HCT116 (cell line): ENCODE data around the gene HGFAC. TPM values are rescaled to one million over a fixed set of nuclear protein-coding genes. Genes with fewer than 3 reads are reported as not detected.

Experiments
- ATAC-seq: fragments of 200-7000 bp; cut with Tn5 transposase; 2 replicates; pipeline ENCODE4 v1.9.1; 2020; ENCODE audit warnings: mild to moderate bottlenecking, moderate library complexity
- BruUV-seq: library from RNA; stranded (reverse); fragments of 400-500 nt; replicated peaks from 2 replicates; lab custom pipeline; 2021; lab: Mats Ljungman, UMichigan
- CTCF ChIA-PET: fragments of 300-600 bp; sonication (Branson Sonifier 250); formaldehyde crosslinking; loops from one replicate; lab custom pipeline; 2021; ENCODE audit warnings: antibody characterized with exemption; lab: Charles Lee
- POLR2A ChIA-PET: fragments of 300-600, 350-600 bp; sonication (Branson Sonifier 250); formaldehyde crosslinking; loops from one replicate; lab custom pipeline; 2021; ENCODE audit warnings: antibody characterized with exemption; lab: Charles Lee
- RAD21 ChIA-PET, 2 experiments: fragments of 300-600 bp; sonication (Branson Sonifier 250); formaldehyde crosslinking; loops; one replicate each; lab custom pipeline; 2023; ENCODE audit warnings: low total read pairs in 2 of 2; ENCODE audit not compliant: uncharacterized antibody in 2 of 2, unreplicated experiment in 2 of 2, low non-redundant PET in 1 of 2; lab: Charles Lee
- DNase-seq: peaks from one replicate; pipeline ENCODE4 v3.0.0-alpha.2; 2010; ENCODE audit warnings: low read depth, low spot score
- H2AFZ ChIP-seq: fragments of 200-600 bp; shearing (Covaris generic), sonication (generic); 2 replicates; pipeline ENCODE4 v1.6.1; 2017; ENCODE audit warnings: low read depth, mixed run types, mixed read lengths, antibody characterized with exemption, low read length; ENCODE audit not compliant: poor library complexity, severe bottlenecking
- H3K27ac ChIP-seq: 2 replicates; pipeline ENCODE4 v1.5.1; 2012; ENCODE audit warnings: low read depth, low read length
- H3K27me3 ChIP-seq: fragments of 200-600 bp; sonication (generic); 2 replicates; pipeline ENCODE4 v1.6.1; 2016; ENCODE audit warnings: mixed run types, low read length, mixed read lengths; ENCODE audit not compliant: insufficient read depth
- H3K36me3 ChIP-seq, 2 experiments: fragments of 200-500 bp in 1 of 2; fragments of 200-600 bp in 1 of 2; sonication (Bioruptor generic) in 1 of 2; sonication (generic) in 1 of 2; 2 replicates each; pipeline versions ENCODE4 v1.5.1 to v1.6.1; 2014 to 2016; ENCODE audit warnings: low read length in 2 of 2, inconsistent platforms in 1 of 2, mixed read lengths in 1 of 2, mixed run types in 1 of 2; ENCODE audit not compliant: insufficient read depth in 2 of 2, control insufficient read depth in 1 of 2
- H3K4me1 ChIP-seq, 2 experiments: fragments of 200-600 bp in 1 of 2; sonication (generic) in 1 of 2; 2 replicates each; pipeline versions ENCODE4 v1.5.1 to v1.6.1; 2012 to 2017; ENCODE audit warnings: low read length in 2 of 2, inconsistent platforms in 1 of 2, mild to moderate bottlenecking in 1 of 2, mixed read lengths in 1 of 2, mixed run types in 1 of 2, moderate library complexity in 1 of 2; ENCODE audit not compliant: insufficient read depth in 2 of 2, control insufficient read depth in 1 of 2
- H3K4me2 ChIP-seq: fragments of 200-600 bp; sonication (generic); 2 replicates; pipeline ENCODE4 v1.6.1; 2017; ENCODE audit warnings: mixed run types, low read length, mixed read lengths
- H3K4me3 ChIP-seq, 2 experiments: fragments of 200-600 bp in 1 of 2; sonication (generic) in 1 of 2; replicated peaks in 1 of 2; 2 replicates each; pipeline ENCODE4 v1.5.1; 2011 to 2016; ENCODE audit warnings: low read length in 2 of 2, control low read depth in 1 of 2, low read depth in 1 of 2, mild to moderate bottlenecking in 1 of 2, mixed read lengths in 1 of 2, mixed run types in 1 of 2
- H3K79me2 ChIP-seq: fragments of 200-600 bp; sonication (generic); 2 replicates; pipeline ENCODE4 v1.6.1; 2017; ENCODE audit warnings: mild to moderate bottlenecking, mixed run types, low read length, moderate library complexity, mixed read lengths; ENCODE audit not compliant: insufficient read depth
- H3K9ac ChIP-seq: fragments of 200-600 bp; sonication (generic); 2 replicates; pipeline ENCODE4 v1.6.1; 2016; ENCODE audit warnings: low read length, mixed read lengths
- H3K9me2 ChIP-seq: fragments of 200-600 bp; sonication (generic), shearing (Covaris generic); 2 replicates; pipeline ENCODE4 v1.6.1; 2017; ENCODE audit warnings: mixed run types, mild to moderate bottlenecking, moderate library complexity; ENCODE audit not compliant: insufficient read depth
- H3K9me3 ChIP-seq, 2 experiments: fragments of 200-500 bp in 1 of 2; fragments of 200-600 bp in 1 of 2; sonication (Bioruptor generic) in 1 of 2; sonication (generic) in 1 of 2; 2 replicates each; pipeline ENCODE4 v1.6.1; 2014 to 2017; ENCODE audit warnings: low read length in 2 of 2, mixed read lengths in 2 of 2, inconsistent platforms in 1 of 2, low read depth in 1 of 2, mild to moderate bottlenecking in 1 of 2, mixed run types in 1 of 2, moderate library complexity in 1 of 2; ENCODE audit not compliant: control insufficient read depth in 1 of 2, insufficient read depth in 1 of 2
- H4K20me1 ChIP-seq: fragments of 200-600 bp; sonication (generic), shearing (Covaris generic); 2 replicates; pipeline ENCODE4 v1.6.1; 2017; ENCODE audit warnings: mixed run types, mild to moderate bottlenecking, moderate library complexity; ENCODE audit not compliant: insufficient read depth
- CBX3 ChIP-seq: IDR thresholded peaks from 2 replicates; pipeline ENCODE4 v1.6.1; 2012; ENCODE audit warnings: low read depth
- CEBPB ChIP-seq: IDR thresholded peaks from 2 replicates; pipeline ENCODE4 v1.6.1; 2012; ENCODE audit warnings: low read depth
- EGR1 ChIP-seq: IDR thresholded peaks from 2 replicates; pipeline ENCODE4 v1.6.1; 2012; ENCODE audit warnings: low read depth
- ELF1 ChIP-seq: IDR thresholded peaks from 2 replicates; pipeline ENCODE4 v1.6.1; 2012; ENCODE audit warnings: low read depth, borderline replicate concordance
- FOSL1 ChIP-seq: IDR thresholded peaks from 2 replicates; pipeline ENCODE4 v1.6.1; 2012; ENCODE audit warnings: low read depth
- JUND ChIP-seq: IDR thresholded peaks from 2 replicates; pipeline ENCODE4 v1.6.1; 2012
- RAD21 ChIP-seq: IDR thresholded peaks from 2 replicates; pipeline ENCODE4 v1.6.1; 2012; ENCODE audit warnings: low read depth, mild to moderate bottlenecking
- SP1 ChIP-seq: IDR thresholded peaks from 2 replicates; pipeline ENCODE4 v1.6.1; 2012; ENCODE audit warnings: low read depth
- YY1 ChIP-seq: IDR thresholded peaks from 2 replicates; pipeline ENCODE4 v1.6.1; 2011; ENCODE audit warnings: low read length, low read depth, moderate library complexity, mild to moderate bottlenecking; ENCODE audit not compliant: insufficient replicate concordance; ENCODE audit errors: extremely low read depth
- ZFX ChIP-seq: fragments of 450-650 bp; IDR thresholded peaks from 2 replicates; pipeline ENCODE4 v1.6.1; 2017
- ZNF274 ChIP-seq: fragments of 200-500 bp; sonication (Bioruptor generic); IDR thresholded peaks from 2 replicates; pipeline ENCODE4 v1.6.1; 2014; ENCODE audit warnings: mild to moderate bottlenecking, low read depth, low read length, inconsistent platforms
- intact Hi-C: fragments of 100-400 bp; cut with micrococcal nuclease; formaldehyde crosslinking; loops from 2 replicates; pipeline ENCODE4 v1.10.0; 2022
- total RNA-seq: library from RNA; stranded (reverse); gene quantifications from one replicate; pipeline ENCODE4 v1.2.1, GENCODE V29; 2021; ENCODE audit not compliant: unreplicated experiment
- TF ChIP-seq, protein P1 (sequence below), 3 experiments: fragments of 200-600 bp in 1 of 3; sonication (generic) in 1 of 3; IDR thresholded peaks in 2 of 3; conservative IDR thresholded peaks in 1 of 3; 2 replicates each; pipeline ENCODE4 v1.5.1; 2012 to 2017; ENCODE audit warnings: low read depth in 2 of 3, low read length in 2 of 3, antibody characterized with exemption in 1 of 3, borderline replicate concordance in 1 of 3, control low read depth in 1 of 3, mild to moderate bottlenecking in 1 of 3, mixed read lengths in 1 of 3, mixed run types in 1 of 3, moderate library complexity in 1 of 3; ENCODE audit not compliant: insufficient read depth in 1 of 3
- TF ChIP-seq, protein P2 (sequence below): IDR thresholded peaks from 2 replicates; pipeline ENCODE4 v1.6.1; 2012; ENCODE audit warnings: low read depth
- TF ChIP-seq, protein P3 (sequence below): IDR thresholded peaks from 2 replicates; pipeline ENCODE4 v1.6.1; 2011; ENCODE audit warnings: mild to moderate bottlenecking, low read length, moderate library complexity; ENCODE audit not compliant: insufficient replicate concordance; ENCODE audit errors: extremely low read depth

Gene HGFAC
- total RNA-seq, 1 experiment from 2014 or later = 1.1 TPM

DNA sequence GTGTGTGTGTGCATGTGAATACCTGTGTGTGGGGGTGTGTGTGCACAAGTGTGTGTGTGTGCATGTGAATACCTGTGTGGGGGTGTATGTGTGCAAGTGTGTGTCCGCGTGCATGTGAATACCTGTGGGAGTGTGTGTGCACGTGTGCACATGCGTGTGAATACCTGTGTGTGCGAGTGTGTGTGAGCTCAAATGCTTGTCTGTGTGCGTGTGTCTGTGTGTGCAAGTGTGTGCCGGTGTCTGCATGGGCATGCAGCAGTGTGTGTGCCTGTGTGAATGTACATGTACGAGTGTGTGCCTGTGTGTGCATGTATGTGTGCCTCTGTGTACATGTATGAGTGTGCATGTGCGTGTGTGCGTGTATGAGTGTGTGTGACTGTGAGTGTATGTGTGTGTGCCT, 26.4 kb downstream of the HGFAC start:
- BruUV-seq = no TSS peak
- ATAC-seq = no peak
- peaks cover 0 to 4% of the 10 kb centered on the region in 2 experiments; a peak in 1 of 4 replicates for H3K4me1 ChIP-seq
- H3K9ac ChIP-seq = no peak overlapping the region
- H3K9me2 ChIP-seq = no peaks in the 10 kb centered on the region
- no peak overlapping the region for H3K4me2 ChIP-seq
- H3K36me3 ChIP-seq = no peaks in the 10 kb centered on the region
- POLR2A ChIA-PET = no interaction called here
- no peaks in the 10 kb centered on the region for H3K27me3 ChIP-seq
- no peak overlapping the region for H2AFZ ChIP-seq
- TF ChIP-seq, protein P1, sequence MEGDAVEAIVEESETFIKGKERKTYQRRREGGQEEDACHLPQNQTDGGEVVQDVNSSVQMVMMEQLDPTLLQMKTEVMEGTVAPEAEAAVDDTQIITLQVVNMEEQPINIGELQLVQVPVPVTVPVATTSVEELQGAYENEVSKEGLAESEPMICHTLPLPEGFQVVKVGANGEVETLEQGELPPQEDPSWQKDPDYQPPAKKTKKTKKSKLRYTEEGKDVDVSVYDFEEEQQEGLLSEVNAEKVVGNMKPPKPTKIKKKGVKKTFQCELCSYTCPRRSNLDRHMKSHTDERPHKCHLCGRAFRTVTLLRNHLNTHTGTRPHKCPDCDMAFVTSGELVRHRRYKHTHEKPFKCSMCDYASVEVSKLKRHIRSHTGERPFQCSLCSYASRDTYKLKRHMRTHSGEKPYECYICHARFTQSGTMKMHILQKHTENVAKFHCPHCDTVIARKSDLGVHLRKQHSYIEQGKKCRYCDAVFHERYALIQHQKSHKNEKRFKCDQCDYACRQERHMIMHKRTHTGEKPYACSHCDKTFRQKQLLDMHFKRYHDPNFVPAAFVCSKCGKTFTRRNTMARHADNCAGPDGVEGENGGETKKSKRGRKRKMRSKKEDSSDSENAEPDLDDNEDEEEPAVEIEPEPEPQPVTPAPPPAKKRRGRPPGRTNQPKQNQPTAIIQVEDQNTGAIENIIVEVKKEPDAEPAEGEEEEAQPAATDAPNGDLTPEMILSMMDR (IDR thresholded peaks at IDR 0.05 in 2 of 3, conservative IDR thresholded peaks at IDR 0.05 in 1 of 3; ENCODE audit: borderline replicate concordance in 1 of 3, insufficient read depth in 1 of 3, low read depth in 2 of 3, low read length in 2 of 3) = no peak
- TF ChIP-seq RAD21 = no peak
- H3K4me3 ChIP-seq = no peak overlapping the region
- intact Hi-C loops = no loop called here
- H3K9me3 ChIP-seq = peaks cover 0 to 5% of the 10 kb centered on the region in 2 experiments; a peak in 1 of 4 replicates
- no peaks in the 10 kb centered on the region for H3K79me2 ChIP-seq
- H3K27ac ChIP-seq = no peak overlapping the region
- RAD21 ChIA-PET = no interaction called here
- CTCF ChIA-PET = no interaction called here
- DNase-seq = no peak
- no peaks in the 10 kb centered on the region for H4K20me1 ChIP-seq

DNA sequence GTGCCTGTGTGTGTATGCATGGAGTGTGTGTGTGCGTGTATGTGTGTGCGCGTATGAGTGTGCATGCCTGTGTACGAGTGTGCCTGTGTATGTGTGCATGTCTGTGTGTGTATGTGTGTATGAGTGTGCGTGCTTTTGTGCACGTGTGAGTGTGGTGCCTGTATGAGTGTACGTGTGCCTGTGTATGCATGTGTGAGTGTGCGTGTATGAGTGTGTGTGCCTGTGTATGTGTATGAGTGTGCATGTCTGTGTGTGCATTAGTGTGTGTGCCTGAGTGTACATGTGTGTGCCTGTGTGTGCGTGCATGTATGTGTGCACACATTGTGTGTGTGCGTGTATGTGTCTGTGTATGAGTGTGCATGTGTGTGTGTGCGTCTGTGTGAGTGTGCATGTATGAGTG, 27.0 kb downstream of the HGFAC start:
- CTCF ChIA-PET = no interaction called here
- DNase-seq = no peak
- BruUV-seq = no TSS peak
- no peak for TF ChIP-seq ZFX
- TF ChIP-seq JUND = no peak
- TF ChIP-seq, protein P2, sequence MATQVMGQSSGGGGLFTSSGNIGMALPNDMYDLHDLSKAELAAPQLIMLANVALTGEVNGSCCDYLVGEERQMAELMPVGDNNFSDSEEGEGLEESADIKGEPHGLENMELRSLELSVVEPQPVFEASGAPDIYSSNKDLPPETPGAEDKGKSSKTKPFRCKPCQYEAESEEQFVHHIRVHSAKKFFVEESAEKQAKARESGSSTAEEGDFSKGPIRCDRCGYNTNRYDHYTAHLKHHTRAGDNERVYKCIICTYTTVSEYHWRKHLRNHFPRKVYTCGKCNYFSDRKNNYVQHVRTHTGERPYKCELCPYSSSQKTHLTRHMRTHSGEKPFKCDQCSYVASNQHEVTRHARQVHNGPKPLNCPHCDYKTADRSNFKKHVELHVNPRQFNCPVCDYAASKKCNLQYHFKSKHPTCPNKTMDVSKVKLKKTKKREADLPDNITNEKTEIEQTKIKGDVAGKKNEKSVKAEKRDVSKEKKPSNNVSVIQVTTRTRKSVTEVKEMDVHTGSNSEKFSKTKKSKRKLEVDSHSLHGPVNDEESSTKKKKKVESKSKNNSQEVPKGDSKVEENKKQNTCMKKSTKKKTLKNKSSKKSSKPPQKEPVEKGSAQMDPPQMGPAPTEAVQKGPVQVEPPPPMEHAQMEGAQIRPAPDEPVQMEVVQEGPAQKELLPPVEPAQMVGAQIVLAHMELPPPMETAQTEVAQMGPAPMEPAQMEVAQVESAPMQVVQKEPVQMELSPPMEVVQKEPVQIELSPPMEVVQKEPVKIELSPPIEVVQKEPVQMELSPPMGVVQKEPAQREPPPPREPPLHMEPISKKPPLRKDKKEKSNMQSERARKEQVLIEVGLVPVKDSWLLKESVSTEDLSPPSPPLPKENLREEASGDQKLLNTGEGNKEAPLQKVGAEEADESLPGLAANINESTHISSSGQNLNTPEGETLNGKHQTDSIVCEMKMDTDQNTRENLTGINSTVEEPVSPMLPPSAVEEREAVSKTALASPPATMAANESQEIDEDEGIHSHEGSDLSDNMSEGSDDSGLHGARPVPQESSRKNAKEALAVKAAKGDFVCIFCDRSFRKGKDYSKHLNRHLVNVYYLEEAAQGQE = no peak
- no peak for TF ChIP-seq ELF1
- TF ChIP-seq, protein P3, sequence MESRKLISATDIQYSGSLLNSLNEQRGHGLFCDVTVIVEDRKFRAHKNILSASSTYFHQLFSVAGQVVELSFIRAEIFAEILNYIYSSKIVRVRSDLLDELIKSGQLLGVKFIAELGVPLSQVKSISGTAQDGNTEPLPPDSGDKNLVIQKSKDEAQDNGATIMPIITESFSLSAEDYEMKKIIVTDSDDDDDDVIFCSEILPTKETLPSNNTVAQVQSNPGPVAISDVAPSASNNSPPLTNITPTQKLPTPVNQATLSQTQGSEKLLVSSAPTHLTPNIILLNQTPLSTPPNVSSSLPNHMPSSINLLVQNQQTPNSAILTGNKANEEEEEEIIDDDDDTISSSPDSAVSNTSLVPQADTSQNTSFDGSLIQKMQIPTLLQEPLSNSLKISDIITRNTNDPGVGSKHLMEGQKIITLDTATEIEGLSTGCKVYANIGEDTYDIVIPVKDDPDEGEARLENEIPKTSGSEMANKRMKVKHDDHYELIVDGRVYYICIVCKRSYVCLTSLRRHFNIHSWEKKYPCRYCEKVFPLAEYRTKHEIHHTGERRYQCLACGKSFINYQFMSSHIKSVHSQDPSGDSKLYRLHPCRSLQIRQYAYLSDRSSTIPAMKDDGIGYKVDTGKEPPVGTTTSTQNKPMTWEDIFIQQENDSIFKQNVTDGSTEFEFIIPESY = no peak
- TF ChIP-seq ZNF274 = no peak
- TF ChIP-seq FOSL1 = no peak
- TF ChIP-seq CEBPB = no peak
- no peak for TF ChIP-seq YY1
- no peak for TF ChIP-seq CBX3
- TF ChIP-seq EGR1 = no peak
- TF ChIP-seq SP1 = no peak

More for the DNA sequence above, 27.0 kb downstream of the HGFAC start:
- Histone ChIP-seq H3K9me2 (no peaks in the 10 kb centered on the region), H3K27me3 (no peaks in the 10 kb centered on the region), H3K9me3 (peaks cover 0 to 5% of the 10 kb centered on the region in 2 experiments; a peak in 1 of 4 replicates), H3K4me1 (no peaks in the 10 kb centered on the region), H3K36me3 (no peaks in the 10 kb centered on the region), H3K4me2 (no peak overlapping the region), H3K4me3 (no peak overlapping the region), H3K9ac (no peak overlapping the region), H4K20me1 (no peaks in the 10 kb centered on the region), H3K79me2 (no peaks in the 10 kb centered on the region), H2AFZ (no peak overlapping the region), H3K27ac (no peak overlapping the region)
- ChIA-PET RAD21 (no interaction called here), POLR2A (no interaction called here)
- no peak for ATAC-seq
- intact Hi-C loops = no loop called here
